HG03460 (cell line): ENCODE measurements around the gene GATB.

Experiments
- ATAC-seq: cut with Tn5 transposase; IDR thresholded peaks from one replicate; pipeline ENCODE4 v1.9.1; 2021; ENCODE audit not compliant: unreplicated experiment

Gene GATB, protein sequence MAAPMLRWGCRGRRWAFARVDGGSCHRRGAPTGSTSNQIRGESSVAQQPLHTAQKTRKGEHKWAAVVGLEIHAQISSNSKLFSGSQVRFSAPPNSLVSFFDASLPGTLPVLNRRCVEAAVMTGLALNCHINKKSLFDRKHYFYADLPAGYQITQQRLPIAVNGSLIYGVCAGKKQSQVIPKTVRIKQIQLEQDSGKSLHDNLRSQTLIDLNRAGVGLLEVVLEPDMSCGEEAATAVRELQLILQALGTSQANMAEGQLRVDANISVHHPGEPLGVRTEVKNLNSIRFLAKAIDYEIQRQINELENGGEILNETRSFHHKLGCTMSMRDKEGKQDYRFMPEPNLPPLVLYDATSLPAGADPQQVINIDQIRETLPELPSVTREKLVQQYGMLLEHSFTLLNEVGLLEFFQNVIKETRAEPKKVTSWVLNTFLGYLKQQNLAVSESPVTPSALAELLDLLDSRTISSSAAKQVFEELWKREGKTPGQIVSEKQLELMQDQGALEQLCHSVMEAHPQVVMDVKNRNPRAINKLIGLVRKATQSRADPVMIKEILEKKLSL

GRCh38 chr4:151760712-151761661, at the start of gene GATB:
GATB (minus strand) TSS chr4:151761007; CDS start chr4:151760982, 25 bp downstream.
- peak; percentile 100 for ATAC-seq

- ATAC-seq, result no peak
Observed at GRCh38 chr4:151810476-151810875, 49.7 kb upstream of the GATB start.

- ATAC-seq, result no peak
Observed at GRCh38 chr4:151809716-151810115, 48.9 kb upstream of the GATB start.

- no peak for ATAC-seq
Observed at GRCh38 chr4:151808542-151808941, 47.7 kb upstream of the GATB start.

DNA sequence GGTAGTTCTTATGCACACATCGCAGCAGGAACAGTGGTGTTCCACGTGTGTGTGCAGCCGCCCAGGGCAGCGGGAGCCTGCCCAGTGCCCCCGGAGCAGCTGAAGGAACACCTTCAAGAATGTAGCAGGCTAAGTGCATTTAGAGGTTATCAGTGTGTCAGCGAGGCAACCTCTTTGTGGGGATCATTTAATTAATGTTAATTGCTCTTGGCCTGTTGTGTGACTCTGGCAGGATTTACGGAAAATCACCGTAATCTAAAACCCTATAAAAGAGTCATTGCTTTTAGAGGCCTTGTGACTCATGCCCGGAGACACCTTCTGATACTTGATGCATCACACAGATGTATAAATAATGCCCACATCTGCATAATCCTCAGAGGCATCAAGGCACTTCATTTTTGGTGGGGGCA, 47.3 kb upstream of the GATB start:
- no peak for ATAC-seq

DNA sequence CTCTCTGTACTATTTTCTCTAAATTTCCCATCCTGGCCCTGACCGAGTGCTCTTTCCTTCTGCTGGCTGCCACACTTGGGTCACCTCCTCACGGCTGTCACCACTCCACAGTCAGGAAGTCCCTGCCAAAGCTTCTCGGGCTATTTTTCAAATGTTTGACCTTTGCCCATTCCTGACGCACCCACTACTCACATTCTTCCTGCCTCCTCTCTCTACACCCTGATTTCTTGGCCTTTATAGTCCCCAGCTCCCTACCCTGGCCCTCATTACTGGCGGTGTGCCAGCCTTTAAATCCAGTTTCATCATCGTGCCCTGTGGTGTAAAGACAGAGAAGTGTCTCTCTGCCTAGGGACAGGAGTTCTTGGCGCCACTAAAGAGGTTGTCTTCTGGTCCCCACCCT, 46.4 kb upstream of the GATB start:
- no peak for ATAC-seq

GRCh38 chr4:151806511-151806927, 45.7 kb upstream of the GATB start:
- ATAC-seq, result no peak

- no peak for ATAC-seq
Observed at GRCh38 chr4:151804821-151805220, 44.0 kb upstream of the GATB start.

DNA sequence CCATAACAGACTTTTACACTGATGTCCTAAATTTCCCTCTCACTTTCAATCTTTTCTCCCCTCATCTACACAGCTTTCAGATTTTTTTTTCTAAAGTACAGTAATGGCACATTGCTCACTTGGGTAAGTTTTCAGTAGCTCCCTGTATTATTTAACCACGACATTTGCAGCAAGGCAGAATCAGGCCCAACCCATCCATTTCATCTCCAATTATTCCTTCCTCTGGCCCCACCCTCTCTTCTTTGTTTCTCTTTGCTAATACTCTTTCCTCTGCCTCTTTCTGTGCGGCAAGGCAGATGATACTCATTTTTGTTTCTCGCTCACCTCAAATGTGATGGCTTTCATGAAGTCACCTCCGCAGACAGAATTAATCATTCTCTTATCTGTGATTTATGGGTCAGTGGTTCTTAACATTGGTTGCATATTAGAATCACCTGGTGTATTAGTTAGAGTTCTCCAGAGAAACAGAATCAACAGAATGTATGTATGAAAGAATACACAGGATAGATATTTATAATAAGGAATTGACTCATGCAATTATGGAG, 43.4 kb upstream of the GATB start:
- ATAC-seq, result no peak

GRCh38 chr4:151803246-151803645, 42.4 kb upstream of the GATB start:
- no peak for ATAC-seq

GRCh38 chr4:151801547-151802516, 41.0 kb upstream of the GATB start:
- no peak for ATAC-seq

GRCh38 chr4:151799417-151800012, 38.7 kb upstream of the GATB start:
- ATAC-seq, result no peak

GRCh38 chr4:151798678-151799416, 38.0 kb upstream of the GATB start:
- peak; percentile 78 for ATAC-seq

DNA sequence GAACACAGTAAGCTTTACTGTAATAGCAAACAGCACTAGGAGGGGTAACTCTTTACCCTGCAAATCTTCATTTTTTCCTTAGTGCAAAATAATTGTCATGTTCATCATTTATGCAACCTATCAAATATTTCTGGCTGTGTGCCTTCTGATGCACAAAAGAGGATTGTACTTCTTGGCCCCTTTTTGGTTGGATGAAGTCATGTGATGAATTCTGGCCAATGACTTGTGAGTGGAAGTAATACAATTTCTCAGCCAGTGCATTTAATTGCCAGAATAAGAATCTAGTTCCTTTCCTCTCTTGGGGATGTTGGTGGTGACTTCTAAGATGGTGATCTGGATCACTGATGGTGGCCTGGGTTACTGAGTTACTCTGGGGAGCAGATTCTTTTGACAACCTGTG, 37.0 kb upstream of the GATB start:
- no peak for ATAC-seq

GRCh38 chr4:151797131-151797530, 36.3 kb upstream of the GATB start:
- ATAC-seq, result no peak

GRCh38 chr4:151796106-151796505, 35.3 kb upstream of the GATB start:
- ATAC-seq, result no peak

GRCh38 chr4:151792995-151793394, 32.2 kb upstream of the GATB start:
- no peak for ATAC-seq

DNA sequence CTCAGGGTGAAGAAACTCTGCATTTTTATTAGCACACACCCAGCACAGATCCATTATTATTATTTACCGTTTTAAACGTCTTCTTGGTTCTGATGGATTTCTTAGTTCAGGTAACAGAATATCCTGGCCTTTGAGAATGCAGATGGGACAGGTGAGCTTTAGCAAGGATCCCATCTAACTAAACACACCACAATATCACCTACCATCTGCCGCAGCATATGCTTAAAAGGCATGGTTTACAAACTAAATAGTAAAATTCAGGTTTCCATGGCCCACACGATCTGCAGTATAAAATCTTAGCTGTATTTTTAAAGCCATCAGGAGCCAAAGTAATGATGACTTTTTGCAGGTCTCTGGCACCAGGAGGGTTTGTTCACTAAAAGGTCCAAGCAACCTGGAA, 31.7 kb upstream of the GATB start:
- ATAC-seq, result no peak

DNA sequence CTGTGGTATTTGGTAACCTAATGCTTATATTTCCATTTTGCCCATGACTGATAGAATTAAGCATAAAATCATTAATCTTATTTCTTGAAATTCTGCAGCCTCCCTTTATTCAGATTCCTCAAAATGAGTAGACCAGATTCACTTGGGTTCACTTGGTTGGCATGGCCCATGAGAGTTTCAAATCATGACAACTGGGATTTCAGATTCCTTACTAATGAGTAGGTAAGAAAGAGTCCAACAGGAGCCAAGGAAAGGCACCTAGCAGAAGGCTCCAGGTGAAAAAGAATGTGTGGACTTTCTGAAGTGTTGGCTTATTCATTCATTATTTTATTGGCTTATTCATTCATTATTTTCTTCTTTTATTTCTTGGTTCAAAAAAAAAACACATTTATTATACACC, 27.2 kb upstream of the GATB start:
- no peak for ATAC-seq
